EH (cell line): Measurements from ENCODE around the gene CHN2.

Experiments
- DNase-seq: peaks from one replicate; pipeline ENCODE4 v3.0.0-alpha.2; 2015; ENCODE audit warnings: low read depth

CHN2 gene

GRCh38 chr7:29434380-29434768, 239.8 kb downstream of the CHN2 start:
- DNase-seq: no peak

- no peak for DNase-seq
Observed at GRCh38 chr7:29435167-29435566, 240.6 kb downstream of the CHN2 start.

- no peak for DNase-seq
Observed at GRCh38 chr7:29435902-29436301, 241.3 kb downstream of the CHN2 start.

- DNase-seq: peak; percentile 16
Observed at GRCh38 chr7:29442146-29442545, 247.6 kb downstream of the CHN2 start.

GRCh38 chr7:29443552-29443951, 249.0 kb downstream of the CHN2 start:
- no peak for DNase-seq

GRCh38 chr7:29444267-29444666, 249.7 kb downstream of the CHN2 start:
- DNase-seq: no peak

GRCh38 chr7:29445736-29446135, 251.2 kb downstream of the CHN2 start:
- DNase-seq: no peak

GRCh38 chr7:29447828-29448227, 253.3 kb downstream of the CHN2 start:
- no peak for DNase-seq

GRCh38 chr7:29449569-29450260, 255.1 kb downstream of the CHN2 start:
- DNase-seq: no peak

- DNase-seq: no peak
Observed at GRCh38 chr7:29453021-29453420, 258.4 kb downstream of the CHN2 start.

GRCh38 chr7:29454464-29454863, 259.9 kb downstream of the CHN2 start:
- no peak for DNase-seq

GRCh38 chr7:29454899-29455451, 260.4 kb downstream of the CHN2 start:
- DNase-seq: no peak

- peak; percentile 78 for DNase-seq
Observed at GRCh38 chr7:29457141-29457561, 262.6 kb downstream of the CHN2 start.

GRCh38 chr7:29457565-29458011, 263.0 kb downstream of the CHN2 start:
- peak; percentile 88 for DNase-seq

- no peak for DNase-seq
Observed at GRCh38 chr7:29458933-29459332, 264.4 kb downstream of the CHN2 start.

- DNase-seq: no peak
Observed at GRCh38 chr7:29459589-29459988, 265.0 kb downstream of the CHN2 start.

- DNase-seq: no peak
Observed at GRCh38 chr7:29461996-29462395, 267.4 kb downstream of the CHN2 start.

GRCh38 chr7:29463504-29464158, 269.1 kb downstream of the CHN2 start:
- no peak for DNase-seq

- DNase-seq: no peak
Observed at GRCh38 chr7:29464753-29465152, 270.2 kb downstream of the CHN2 start.

GRCh38 chr7:29467193-29467926, 272.8 kb downstream of the CHN2 start:
- no peak for DNase-seq

- DNase-seq: no peak
Observed at GRCh38 chr7:29468196-29468595, 273.6 kb downstream of the CHN2 start.

- DNase-seq: no peak
Observed at GRCh38 chr7:29469281-29469680, 274.7 kb downstream of the CHN2 start.
